HG03066 (cell line): ENCODE data around the gene ADAMTSL2.

Experiments
- ATAC-seq: cut with Tn5 transposase; IDR thresholded peaks from one replicate; pipeline ENCODE4 v1.9.1; 2021; ENCODE audit warnings: low read depth; ENCODE audit not compliant: unreplicated experiment

ADAMTSL2 gene

DNA sequence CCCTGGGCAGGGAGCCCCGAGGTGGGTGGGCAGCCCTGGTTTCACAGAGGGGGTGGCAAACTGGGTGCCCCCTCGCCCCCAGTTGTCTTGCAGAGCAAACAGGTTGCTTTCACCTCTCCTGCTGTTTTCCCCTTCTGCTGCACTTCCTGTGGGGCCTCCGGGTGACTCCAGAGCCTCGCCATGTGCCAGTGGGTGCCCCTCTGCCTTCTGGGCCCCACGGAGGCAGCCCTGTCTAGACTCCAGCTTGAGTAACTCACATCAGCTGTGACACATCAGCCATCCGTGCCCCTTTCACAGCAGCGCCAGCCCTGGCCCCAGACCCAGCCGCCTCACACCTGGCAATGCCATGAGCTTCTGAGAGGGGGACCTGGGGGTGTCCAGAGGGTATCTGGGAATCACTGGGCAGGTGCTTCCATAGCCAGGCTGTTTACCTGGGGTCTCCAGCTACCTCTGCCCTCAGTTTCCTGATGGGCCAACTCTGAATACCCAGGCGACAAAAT, 36.9 kb downstream of the ADAMTSL2 start:
- no peak for ATAC-seq

DNA sequence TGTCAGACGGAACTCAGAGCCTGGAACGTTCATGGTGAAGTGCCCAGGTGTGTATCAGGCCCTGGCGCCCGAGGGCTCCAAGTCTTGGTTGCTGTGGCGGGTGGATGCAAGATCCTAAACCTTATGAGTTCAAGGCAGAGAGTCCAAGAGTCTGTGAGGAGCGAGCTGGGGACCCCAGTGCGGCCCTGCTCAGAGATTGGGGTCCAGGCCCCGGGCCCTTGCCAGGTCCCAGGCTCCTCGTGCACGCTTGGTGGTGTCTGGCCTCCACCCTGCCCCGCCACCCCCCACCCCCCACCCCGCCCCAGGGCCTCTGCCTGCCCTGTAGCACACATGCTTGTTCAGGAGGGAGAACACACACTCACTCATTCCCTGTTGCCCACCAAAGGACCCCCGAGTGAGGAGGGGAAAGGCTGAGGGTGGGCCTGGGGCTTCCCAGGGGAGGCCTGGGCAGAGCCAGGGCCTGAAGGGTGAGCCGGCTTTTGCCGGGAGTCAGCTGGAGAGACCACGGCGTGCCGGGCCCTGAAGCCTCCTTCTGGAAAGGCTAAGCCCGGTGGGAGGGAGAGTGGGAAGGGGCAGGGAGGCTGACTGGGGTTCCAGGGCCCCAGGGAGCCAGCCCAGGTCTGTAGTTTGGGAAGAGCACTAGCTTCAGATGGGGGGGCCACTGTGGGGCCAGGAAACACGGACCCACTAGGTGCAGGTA, 37.5 kb downstream of the ADAMTSL2 start:
- no peak for ATAC-seq

DNA sequence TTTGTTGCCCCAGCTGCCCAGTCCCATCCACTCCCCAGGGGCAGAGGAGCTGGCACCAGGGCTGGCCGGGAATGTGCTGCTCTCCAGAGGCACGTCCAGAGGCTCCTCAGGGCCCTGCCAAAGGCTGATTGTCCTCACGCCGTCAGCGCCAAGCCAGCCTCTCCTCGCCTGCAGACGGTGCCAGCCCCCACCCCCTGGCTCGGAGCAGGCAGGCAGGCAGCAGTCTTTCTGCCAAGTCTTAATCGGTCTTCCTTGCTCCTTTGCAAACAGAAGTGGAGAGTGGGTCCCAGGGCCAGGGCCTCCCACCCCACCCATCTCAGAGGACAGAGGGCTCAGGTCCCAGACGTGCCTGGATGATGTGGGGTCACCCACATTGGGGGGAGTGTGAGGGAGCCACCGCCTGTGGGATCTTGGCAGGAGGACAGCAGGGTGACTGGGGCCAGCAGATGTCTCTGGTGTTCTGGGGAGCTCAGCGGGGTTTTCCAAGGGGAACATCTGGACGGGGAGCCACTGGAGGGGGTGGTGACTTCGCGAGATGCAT, 38.4 kb downstream of the ADAMTSL2 start:
- no peak for ATAC-seq

DNA sequence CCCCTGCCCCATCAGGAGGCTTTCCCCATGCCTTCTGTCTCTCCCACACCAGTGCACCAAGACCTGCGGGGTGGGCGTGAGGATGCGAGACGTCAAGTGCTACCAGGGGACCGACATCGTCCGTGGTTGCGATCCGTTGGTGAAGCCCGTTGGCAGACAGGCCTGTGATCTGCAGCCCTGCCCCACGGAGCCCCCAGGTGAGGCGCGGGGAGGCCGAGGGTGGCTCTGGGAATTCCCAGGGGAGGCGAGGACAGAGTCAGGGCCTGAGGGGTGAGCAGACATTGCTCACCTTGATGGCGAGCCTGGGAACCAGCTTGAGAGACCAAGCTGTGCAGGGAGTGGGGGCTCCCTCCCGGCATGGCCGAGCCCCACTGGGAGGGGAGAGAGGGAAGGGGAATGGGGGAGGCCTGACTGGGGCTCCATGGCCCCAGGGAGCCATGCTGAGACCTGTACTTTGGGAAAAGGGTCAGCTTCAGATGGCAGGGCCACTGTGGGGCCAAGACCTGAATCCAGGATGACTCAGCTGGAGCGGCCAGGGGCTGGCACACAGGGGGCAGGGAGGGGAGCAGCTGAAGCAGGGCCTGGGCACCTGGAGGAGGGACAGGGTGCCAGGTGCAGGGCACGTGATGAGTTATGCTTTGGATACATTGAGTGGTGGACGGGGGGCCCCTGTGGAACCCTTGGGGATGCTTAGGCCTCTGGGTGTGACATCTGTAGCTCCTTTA, 39.4 kb downstream of the ADAMTSL2 start:
- no peak for ATAC-seq

DNA sequence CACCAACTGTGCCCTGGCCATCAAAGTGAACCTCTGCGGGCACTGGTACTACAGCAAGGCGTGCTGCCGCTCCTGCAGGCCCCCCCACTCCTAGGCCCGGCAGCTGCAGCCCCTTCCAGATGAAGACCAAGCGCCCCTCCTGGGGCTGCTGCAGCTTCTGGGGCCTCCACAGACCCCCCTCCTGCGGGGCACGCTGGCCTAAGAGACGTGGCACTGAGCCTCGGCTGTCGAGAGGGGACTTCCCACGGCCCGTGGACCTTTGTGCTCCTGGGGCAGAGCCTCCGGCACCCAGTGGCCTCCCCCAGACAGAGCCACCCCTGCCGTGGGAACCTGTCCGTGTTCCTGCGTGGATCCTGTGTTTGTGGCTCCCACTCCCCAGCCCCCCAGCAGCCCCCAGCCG, 40.3 kb downstream of the ADAMTSL2 start:
- ATAC-seq = no peak

DNA sequence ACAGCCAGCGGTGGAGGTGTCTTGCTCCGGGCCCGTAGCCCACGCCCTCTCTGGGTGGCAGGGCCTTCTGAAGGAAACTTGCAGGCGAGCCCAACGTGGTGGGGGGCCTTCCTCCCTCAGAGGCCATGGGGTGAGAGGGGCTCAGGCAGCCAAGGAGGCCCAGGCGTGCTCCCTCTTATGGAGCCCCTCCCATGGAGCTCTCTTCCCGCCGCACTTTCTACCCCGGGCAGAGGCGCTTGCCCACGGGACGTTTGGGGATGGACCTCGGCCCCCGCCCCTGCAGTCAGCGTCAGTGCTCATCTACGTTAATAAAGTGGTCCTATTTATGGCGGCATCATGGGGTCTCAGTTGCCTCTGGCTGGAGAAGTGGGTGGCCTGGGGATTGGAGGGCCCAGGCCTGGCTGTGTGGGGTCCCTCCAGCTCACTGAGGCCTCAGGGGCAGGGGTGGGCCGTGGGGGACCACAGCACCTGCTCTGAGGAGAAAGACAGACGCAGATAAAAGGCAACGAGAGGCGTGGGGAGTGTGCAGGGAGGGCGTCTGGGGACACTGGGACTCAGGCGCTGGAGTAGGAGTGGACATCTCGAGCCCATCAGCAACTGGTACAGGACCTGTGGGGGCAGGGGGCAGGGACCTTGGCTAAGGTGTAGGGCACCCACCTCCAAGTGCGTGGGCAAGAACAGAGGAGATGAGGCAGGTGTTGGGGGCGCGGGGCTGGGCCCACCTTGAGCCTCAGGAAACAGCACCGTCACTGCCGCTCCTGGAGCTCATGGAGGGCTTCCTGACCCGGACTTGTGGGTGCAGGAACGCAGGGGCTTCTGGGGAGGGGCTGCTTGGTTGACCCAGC, 40.9 kb downstream of the ADAMTSL2 start:
- ATAC-seq = no peak

DNA sequence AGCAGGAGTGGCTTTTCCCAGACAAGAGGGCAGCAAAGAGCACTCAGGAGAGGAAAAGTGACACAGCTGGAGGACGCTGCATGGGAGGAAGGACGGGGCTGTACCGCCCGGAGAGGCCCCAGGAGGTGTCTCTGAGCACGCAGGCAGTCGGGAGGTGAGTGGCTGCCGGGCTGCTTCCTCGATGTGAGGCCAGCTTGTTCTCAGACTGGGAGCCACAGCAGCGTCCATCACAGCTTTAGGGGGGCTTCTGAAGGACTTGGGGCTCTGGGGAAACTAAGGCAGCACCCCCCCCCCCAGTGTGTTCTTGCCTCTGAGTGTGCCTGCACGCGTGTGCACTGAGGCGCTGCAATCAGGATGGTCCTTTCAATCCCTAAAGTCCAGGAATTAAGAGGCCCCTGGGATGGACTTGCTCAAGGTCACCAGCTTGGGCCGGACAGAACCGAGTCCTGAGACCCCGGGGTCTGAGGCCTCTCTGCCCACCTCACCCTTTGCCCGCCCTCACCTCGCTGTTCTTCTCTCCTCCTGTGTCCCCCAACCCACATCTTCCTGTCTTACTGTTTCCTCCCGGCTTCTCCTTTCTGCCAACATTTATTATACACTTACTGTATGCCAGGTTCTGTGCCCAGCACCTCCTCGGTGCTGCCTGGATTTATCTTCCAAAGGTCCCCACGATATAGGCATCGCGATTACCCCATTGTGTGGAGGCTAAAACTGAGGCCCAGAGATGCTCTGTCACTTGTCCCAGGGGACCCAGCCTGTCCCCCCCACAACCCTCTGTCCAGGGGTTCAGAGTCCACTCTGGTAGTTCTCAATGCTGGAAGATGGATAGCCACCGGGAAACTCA, 41.7 kb downstream of the ADAMTSL2 start:
- no peak for ATAC-seq

DNA sequence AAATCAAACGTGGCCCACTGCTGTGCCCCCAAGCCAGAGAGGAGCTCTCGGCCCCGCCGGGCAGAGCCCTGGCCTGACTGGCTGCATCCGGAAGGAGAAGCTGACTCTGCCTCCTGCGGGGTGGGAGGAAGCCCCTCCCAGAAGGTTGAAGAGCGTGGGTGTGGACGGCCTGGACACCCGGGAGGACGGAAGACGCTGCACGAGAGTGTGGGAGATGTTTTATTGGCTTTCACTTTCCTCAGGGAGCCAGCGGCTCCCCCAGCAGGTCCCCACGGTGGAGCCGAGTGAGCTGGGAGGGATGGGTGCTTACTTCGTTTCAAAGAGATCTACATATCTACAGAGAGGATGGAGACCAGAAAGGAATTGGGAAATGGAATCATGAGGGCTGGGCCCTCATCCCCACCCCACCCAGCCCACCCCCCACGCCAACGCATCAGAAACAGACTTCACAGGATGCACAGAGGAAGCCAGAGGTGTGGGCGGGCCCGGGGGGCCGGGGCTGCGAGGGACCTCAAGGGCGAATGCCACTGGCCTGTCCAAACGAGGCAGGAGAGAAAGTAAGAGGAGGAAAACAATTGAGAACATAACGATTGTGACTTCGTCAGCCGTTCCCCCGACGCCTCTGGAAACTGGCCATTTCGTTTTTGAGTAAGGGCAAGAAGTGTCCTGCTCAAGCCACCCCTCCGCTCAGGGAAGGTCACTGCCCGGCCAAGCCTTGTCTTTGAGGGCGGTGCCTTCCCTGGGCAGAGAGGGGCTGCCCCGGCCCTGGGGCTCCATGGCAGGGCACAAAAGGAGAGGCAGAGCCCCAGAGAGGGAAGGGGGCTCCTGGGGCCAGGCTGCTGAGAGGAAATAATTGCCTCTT, 42.6 kb downstream of the ADAMTSL2 start:
- no peak for ATAC-seq

DNA sequence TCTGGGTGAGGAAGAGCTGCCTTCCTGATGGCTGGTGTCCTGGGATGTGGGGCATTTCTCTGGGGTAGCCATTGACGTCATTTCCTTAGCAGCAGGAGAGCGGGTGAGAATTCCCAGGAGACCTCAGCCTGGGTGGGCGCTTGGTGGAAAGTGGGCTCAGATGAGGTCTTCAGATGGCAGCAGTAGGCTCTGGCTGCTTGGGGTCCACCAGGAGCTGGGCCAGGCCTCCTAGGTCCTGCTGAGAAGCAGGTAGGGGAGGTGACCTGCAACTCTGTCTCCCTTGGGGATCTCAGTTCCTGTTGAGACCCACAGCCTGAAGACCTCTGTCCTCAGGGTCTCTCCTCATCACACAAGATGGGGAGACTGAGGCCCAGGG, 43.2 kb downstream of the ADAMTSL2 start:
- no peak for ATAC-seq

DNA sequence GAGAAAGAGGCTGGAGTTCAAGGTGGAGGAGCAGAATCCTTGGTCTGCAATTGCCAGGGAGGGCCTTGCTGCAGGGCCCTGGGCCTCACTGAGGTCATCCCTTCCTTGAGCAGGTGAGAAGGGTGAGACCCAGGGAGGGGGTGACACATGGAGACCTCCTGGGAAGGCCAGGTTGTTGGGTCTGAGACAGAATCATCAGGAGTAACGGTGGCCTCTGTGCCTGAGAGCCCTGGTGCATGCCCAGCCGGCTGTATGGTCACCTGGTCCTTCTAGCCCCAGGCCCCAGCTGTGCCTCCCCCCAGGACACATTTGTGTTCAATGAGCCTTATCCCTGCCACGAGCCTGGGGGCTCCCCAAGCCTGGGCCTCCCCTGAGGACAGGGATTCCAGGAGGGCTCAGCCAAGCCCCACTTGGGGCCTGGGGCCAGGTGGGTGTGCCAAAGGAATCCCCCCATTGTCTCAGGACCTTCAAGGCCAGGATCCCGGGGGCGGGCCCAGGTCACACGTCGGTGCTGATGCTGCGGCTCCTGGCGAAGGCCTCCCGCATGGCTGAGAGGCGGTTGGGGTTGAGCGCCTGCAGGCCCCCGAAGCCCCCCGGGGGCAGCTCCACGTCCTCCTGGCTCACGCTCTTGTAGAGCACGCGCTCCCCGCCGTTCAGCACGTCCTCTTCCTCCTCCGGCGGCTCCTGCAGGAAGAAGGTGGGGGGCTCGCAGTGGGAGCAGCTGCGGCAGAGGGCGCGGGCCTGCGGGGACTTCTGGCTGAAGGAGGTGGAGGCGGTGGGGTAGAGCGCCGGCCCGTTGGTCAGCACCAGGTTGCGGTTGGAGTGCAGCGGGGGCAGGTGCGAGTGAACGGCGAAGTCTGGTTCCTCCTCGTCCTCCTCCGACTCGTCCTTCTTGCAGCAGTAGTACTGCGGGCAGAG, 44.3 kb downstream of the ADAMTSL2 start:
- ATAC-seq = no peak

DNA sequence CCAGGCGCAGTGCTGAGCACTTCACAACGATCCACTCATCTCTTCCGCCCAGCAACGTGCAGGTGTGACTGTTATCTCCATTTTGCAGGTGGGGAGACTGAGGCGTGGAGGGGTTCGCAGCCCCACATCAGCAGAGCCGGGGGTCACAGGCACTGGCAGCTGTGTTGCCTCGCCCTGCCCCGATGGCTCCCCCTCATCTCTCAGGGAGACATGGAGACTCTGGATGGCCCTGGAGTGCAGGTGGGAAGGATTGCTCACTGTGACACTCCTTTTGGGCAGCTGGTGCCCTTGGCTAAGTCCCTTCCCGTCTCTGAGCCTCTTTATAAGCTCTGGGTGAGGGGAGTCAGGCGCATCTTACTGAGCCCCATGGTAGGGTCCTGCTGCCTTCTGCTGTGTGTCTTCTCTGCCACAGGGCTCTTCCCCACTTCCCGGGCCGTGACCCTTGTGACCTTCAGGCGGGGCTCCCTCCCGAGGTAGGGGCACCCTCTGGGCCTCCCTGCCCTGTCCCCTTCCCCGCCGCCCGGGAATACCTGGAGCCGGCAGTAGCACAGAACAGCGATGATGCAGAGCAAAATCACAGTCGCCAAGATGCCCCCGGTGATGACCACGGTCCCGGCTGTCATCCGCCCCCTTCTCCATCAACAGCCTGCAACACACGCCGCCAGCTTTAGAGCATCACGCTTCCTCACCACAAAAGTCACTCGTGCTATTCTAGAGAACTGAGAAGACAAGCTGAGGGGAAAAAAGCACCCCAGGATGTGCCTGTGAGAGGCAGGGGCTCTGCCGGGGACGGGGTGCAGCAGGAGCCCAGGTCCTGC, 45.3 kb downstream of the ADAMTSL2 start:
- ATAC-seq = no peak

DNA sequence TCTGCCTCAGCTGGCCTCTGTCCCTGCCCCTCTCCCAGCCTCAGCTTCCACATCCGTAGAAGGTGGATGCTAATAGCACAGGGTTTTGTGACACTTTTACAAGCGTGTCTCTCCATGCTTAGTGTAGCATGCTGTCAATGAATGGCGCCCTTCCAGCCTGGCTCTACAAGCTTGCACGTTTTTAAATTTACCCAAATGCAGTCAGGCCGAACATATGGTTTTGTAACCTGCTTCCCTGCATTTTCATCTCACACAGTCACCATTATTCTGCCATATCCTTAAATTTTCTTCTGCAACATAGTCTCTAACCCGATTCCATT, 45.9 kb downstream of the ADAMTSL2 start:
- no peak for ATAC-seq

DNA sequence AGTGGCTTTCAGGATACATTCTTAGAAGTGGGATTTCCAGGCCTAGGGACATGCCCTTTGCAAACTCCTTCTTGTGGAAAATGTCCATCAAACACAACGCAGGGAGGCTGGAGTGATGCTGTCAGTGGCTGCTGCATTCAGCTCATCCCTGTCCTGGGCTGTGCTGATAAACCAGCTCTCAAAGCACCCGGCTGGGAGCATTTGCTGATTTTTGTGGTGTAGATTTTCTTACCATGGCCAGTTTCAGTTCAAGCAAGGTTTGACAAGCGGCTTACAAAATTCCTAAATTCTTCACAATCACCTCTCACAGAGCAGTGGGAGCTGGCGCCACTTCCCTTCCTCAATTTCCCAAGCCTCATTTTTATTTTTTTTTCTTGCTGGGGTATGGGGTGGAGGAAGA, 46.5 kb downstream of the ADAMTSL2 start:
- no peak for ATAC-seq

DNA sequence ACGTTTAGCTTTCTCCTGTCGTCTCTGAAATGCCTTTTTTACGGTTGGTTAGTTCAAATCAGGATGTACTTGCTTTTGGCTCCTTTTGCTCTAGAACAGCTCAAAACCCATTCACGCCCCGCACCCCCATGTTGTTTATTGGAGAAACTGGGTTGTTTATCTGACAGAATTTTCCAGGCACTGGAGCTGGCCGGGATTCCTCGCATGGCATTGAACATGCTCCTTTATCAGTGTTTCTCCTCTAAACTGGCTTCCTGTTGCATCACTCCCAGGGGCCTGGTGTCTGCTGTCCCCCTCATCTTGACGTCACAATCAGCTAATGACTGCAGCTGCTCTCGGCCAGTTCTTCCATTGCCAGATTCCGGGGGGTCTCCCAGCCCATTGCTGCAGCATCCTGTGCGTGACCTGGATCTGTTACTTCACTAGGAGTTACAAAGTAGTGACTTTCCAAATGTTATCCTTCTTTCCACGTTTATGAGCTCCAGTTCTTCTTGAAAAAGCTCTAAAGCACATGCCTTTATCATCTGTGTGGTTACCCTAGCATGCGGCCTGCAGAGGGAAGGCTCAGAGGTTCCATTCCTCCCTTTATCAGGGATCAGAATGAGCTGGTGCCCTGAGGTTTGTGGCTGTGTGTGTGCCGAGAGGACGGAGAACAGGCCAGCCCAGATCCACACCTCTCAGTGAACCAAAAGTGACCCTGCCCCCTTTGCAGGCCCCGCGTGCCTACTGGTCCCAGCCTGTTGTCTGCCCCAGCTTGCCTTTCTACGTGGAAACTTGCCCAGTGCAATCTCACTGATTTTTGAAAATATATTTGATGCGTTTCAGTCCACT, 47.2 kb downstream of the ADAMTSL2 start:
- no peak for ATAC-seq

DNA sequence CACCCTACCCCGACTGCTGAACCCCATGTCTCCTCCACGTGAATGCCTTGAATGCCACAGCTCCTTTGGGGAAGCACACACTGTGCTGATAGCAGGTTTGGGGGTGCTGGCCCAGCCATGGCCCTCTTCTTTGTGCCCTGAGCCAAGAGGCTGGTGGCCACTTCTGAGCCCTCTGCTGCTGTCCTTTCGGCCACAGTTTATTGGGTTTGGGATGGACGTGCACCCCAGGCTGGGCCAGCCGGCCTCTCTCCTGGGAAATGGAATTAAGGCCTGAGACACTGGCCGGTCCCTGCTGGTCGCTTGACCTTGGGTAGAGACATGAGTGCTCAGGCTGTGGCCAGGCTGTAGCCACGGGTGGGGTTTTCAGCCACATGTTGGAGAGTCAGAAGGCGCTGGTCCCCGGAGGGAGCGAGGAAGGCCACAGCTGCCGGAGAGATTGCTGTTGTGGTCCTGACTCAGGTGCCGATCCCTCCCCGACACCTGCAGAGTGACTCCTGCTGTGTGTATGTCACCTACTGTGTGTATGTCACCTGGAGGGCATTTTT, 48.1 kb downstream of the ADAMTSL2 start:
- ATAC-seq = no peak

DNA sequence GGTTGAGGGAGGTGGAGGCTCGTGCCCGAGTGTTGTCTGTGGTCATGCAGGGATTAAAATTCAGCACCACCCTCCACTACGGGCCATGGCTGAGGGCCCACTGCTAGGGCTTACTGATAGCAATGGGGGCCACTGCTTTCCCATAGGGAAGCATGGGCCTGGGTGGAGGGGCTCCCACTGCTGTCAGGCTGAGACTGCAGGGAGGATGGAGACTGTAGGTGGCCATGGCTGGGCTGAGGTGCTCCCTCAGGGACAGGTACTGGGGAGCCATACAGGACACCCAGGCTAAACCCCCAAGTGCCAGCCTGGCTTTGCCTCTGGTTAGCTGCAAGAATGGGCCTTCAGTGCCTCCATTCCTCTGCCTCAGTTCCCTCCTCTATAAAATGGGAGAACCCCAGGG, 48.6 kb downstream of the ADAMTSL2 start:
- ATAC-seq = no peak
